Heart right ventricle (tissue), 16 donors: ENCODE data around the gene ZNF398. TPM values are rescaled to one million over a fixed set of nuclear protein-coding genes. Genes with fewer than 3 reads are reported as not detected.

Experiments used
- ATAC-seq, 8 donors: fragments of 200-7000 bp; cut with Tn5 transposase; one replicate each; pipeline ENCODE4 v1.9.1; 2020; ENCODE audit warnings: mild to moderate bottlenecking in 8 of 8, moderate library complexity in 8 of 8, moderate number of reproducible peaks in 1 of 8
- DNase-seq, 2 donors: peaks; one replicate each; pipeline ENCODE4 v3.0.0-alpha.2; 2020
- H3K27ac ChIP-seq, 10 donors: fragments of 200-600 bp; sonication (generic) in 2 of 10; one replicate each; pipeline versions ENCODE4 v1.5.0 to v1.8.0; 2020 to 2022; ENCODE audit warnings: mild to moderate bottlenecking in 3 of 10
- H3K27me3 ChIP-seq, 7 donors: fragments of 200-600 bp; one replicate each; pipeline ENCODE4 v1.8.0; 2021 to 2022; ENCODE audit warnings: mild to moderate bottlenecking in 2 of 7
- H3K36me3 ChIP-seq, 9 donors: fragments of 200-600 bp; sonication (generic) in 1 of 9; one replicate each; pipeline versions ENCODE4 v1.5.0 to v1.8.0; 2020 to 2022; ENCODE audit warnings: mild to moderate bottlenecking in 2 of 9
- H3K4me1 ChIP-seq, 9 donors: fragments of 200-600 bp; sonication (generic) in 1 of 9; one replicate each; pipeline versions ENCODE4 v1.5.0 to v1.8.0; 2020 to 2022; ENCODE audit warnings: mild to moderate bottlenecking in 4 of 9
- H3K4me3 ChIP-seq, 10 donors: fragments of 200-600 bp; sonication (generic) in 2 of 10; one replicate each; pipeline versions ENCODE4 v1.5.0 to v1.8.0; 2020 to 2022; ENCODE audit warnings: mild to moderate bottlenecking in 7 of 10, moderate library complexity in 2 of 10
- H3K9me3 ChIP-seq, 11 donors: fragments of 200-600 bp in 10 of 11; sonication (generic) in 2 of 11; one replicate each; pipeline versions ENCODE4 v1.5.0 to v1.8.0; 2013 to 2022; ENCODE audit warnings: mild to moderate bottlenecking in 2 of 11, control low read depth in 1 of 11, moderate library complexity in 1 of 11
- CTCF ChIP-seq, 9 donors: fragments of 200-600 bp; sonication (generic) in 2 of 9; IDR thresholded peaks; one replicate each; pipeline versions ENCODE4 v1.5.0 to v1.8.0; 2021 to 2022; ENCODE audit warnings: antibody characterized with exemption in 9 of 9, mild to moderate bottlenecking in 5 of 9, moderate library complexity in 1 of 9
- WGBS, 2 donors: extraction: QIAGEN DNeasy Blood & Tissue Kit; methylation state at CpG; one replicate each; pipeline ENCODE4 v1.1.7; 2013; ENCODE audit warnings: inconsistent platforms in 1 of 2; 5-methylcytosine and 5-hydroxymethylcytosine counted together
- intact Hi-C, 10 donors: fragments of 100-400 bp; cut with DNase I; formaldehyde crosslinking; loops; one replicate each; pipeline versions ENCODE4 v1.11.1 to v1.14.2; 2022
- polyA plus RNA-seq, 2 donors: library from polyadenylated mRNA; stranded (reverse); fragments of 200-250 nt; gene quantifications; one replicate each; pipeline ENCODE4 v1.2.3, GENCODE V29; 2013
- total RNA-seq, 10 donors: library from RNA; stranded (reverse); fragmentation: NEBNext Ultra II Directional in 3 of 10; extraction: Animal tissue kit (Norgen Biotek cat#: 25700) in 3 of 10; gene quantifications; one replicate each; pipeline versions ENCODE4 v1.2.1 to v1.2.4, GENCODE V29; 2021 to 2023
- donor health status: Arrhythmogenic right ventricular cardiomyopathy.
- donor health status: ischemic (EF 13 %, LVEDD 7.1; RV severe dilation, severe dysfunction).
- donor health status: healthy with polysubstance abuse.
- donor health status: DM: no; HTN: yes; CAD: no.
- donor health status: DM: no; HTN: no; CAD: no.
- donor health status: ischemic (EF 25% LVEDD 6.9; RV normal size, moderate dysfunction).
- donor health status: ischemic (EF 25% LVEDD 5.7; RV mildly dilated, moderate dysfunction).
- donor health status: healthy.
- donor health status: DM: yes; HTN: yes; CAD: no.
- donor health status: Ischemic cardiomyopathy.
- donor health status: ischemic (EF 35%, LVEDD 5.7; RV mildly dilated, moderate dysfunction).
- donor health status: nonischemic (EF 11% LVEDD 7.7; RV severe dilation, severe dysfunction).
- donor health status: DM: yes; HTN: yes; CAD: no.
- donor health status: PGD.
- donor health status: ischemic (EF 29% LVEDD 5.4; RV normal size, mild dysfunction).
- donor health status: nonischemic (EF 23%, LVEDD 6.1; RV moderate dilation, normal function).

Gene ZNF398
- total and polyA plus RNA-seq, 12 donors, result 2.0 to 9.2 (median 7.4) TPM

GRCh38 chr7:149180722-149181449 lies 33.6 kb downstream of the ZNF398 start:
- ATAC-seq (no peak), DNase-seq (no peak)
- H3K4me1 ChIP-seq, result peaks cover 0 to 17% (median 13%) of the 10 kb centered on the region in 9 donors
- H3K4me3 ChIP-seq, result no peak overlapping the region
- peak overlapping the region in 2 of 10 donors; percentile 1 to 4 for H3K27ac ChIP-seq
- H3K9me3 ChIP-seq, result no peaks in the 10 kb centered on the region
- intact Hi-C loops, result no loop called here
- H3K36me3 ChIP-seq, result peaks cover 0 to 68% (median 43%) of the 10 kb centered on the region in 9 donors
- H3K27me3 ChIP-seq, result no peaks in the 10 kb centered on the region
- TF ChIP-seq CTCF (IDR thresholded peaks at IDR 0.05), result no peak

GRCh38 chr7:149181450-149181790 lies 34.2 kb downstream of the ZNF398 start:
- Histone ChIP-seq H3K27me3 (no peaks in the 10 kb centered on the region), H3K9me3 (no peaks in the 10 kb centered on the region), H3K36me3 (peaks cover 0 to 62% (median 38%) of the 10 kb centered on the region in 9 donors), H3K27ac (peak overlapping the region in 1 of 10 donors; percentile 4), H3K4me1 (peaks cover 0 to 17% (median 13%) of the 10 kb centered on the region in 9 donors), H3K4me3 (no peak overlapping the region)
- intact Hi-C loops, result no loop called here
- no peak for DNase-seq
- no peak for TF ChIP-seq CTCF (IDR thresholded peaks at IDR 0.05)
- ATAC-seq, result no peak

DNA sequence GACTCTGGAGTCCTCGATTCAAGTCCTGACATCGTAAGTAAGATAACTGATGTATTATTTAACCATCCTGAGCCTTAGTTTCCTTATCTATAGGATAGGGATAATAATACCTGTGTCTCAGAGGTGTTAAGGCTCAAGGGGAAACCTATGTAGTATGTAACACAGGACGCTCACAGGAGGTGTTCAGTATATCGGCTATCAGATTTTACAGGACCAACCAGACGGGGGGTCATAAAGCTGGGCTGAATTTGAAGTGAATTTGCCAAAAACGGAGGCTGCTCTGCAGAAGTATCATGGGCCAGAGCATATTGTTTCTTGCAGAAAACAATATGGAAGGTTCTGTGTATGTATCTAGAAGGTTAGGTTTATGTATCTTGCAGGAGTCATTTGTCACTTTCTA lies 37.0 kb downstream of the ZNF398 start:
- ATAC-seq (no peak), DNase-seq (no peak)
- peaks cover 0 to 34% (median 17%) of the 10 kb centered on the region in 9 donors for H3K36me3 ChIP-seq
- no peaks in the 10 kb centered on the region for H3K9me3 ChIP-seq
- H3K4me3 ChIP-seq, result no peak overlapping the region
- no peak overlapping the region for H3K27ac ChIP-seq
- peaks cover 0 to 17% (median 13%) of the 10 kb centered on the region in 9 donors for H3K4me1 ChIP-seq
- H3K27me3 ChIP-seq, result no peaks in the 10 kb centered on the region
- 94% methylated on average over 6 of the region's 6 CpGs for WGBS, 2 donors
- no peak for TF ChIP-seq CTCF (IDR thresholded peaks at IDR 0.05)
- intact Hi-C loops, result no loop called here

DNA sequence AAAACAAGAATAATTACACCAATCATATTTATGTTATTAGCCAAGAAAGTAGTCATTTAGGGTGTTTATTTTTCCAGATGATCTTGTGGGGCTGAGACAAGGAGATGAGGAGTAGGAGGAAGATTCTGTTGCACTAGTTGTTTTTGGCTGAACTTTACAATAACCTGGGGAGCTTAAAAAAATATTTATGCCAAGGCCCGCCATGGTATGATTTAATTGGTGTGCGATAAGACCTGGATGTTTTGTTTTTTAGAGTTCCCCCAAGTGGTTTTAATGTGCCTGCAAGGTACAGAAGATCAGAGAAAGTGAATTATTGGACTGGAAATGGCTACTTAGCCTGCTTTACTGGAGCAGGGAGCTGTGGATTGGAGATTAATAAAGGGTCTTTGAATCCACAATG lies 41.0 kb downstream of the ZNF398 start:
- H3K27me3 ChIP-seq, result peaks cover 0 to 3% (median 0%) of the 10 kb centered on the region in 7 donors
- intact Hi-C loops, result no loop called here
- no peaks in the 10 kb centered on the region for H3K4me1 ChIP-seq
- no peaks in the 10 kb centered on the region for H3K9me3 ChIP-seq
- DNase-seq (no peak), ATAC-seq (no peak)
- no peak overlapping the region for H3K4me3 ChIP-seq
- TF ChIP-seq CTCF (IDR thresholded peaks at IDR 0.05), result no peak
- 48 to 59% methylated on average over 2 of the region's 2 CpGs for WGBS, 2 donors
- H3K36me3 ChIP-seq, result no peaks in the 10 kb centered on the region
- no peak overlapping the region for H3K27ac ChIP-seq
